GM15510 (cell line): ENCODE data around the gene ELOF1.

Experiments used
- POLR2A ChIP-seq: IDR thresholded peaks from 3 replicates; pipeline ENCODE4 v1.6.1; 2011; ENCODE audit warnings: borderline replicate concordance; ENCODE audit not compliant: insufficient read length; ENCODE audit errors: extremely low read depth

ELOF1 gene

DNA sequence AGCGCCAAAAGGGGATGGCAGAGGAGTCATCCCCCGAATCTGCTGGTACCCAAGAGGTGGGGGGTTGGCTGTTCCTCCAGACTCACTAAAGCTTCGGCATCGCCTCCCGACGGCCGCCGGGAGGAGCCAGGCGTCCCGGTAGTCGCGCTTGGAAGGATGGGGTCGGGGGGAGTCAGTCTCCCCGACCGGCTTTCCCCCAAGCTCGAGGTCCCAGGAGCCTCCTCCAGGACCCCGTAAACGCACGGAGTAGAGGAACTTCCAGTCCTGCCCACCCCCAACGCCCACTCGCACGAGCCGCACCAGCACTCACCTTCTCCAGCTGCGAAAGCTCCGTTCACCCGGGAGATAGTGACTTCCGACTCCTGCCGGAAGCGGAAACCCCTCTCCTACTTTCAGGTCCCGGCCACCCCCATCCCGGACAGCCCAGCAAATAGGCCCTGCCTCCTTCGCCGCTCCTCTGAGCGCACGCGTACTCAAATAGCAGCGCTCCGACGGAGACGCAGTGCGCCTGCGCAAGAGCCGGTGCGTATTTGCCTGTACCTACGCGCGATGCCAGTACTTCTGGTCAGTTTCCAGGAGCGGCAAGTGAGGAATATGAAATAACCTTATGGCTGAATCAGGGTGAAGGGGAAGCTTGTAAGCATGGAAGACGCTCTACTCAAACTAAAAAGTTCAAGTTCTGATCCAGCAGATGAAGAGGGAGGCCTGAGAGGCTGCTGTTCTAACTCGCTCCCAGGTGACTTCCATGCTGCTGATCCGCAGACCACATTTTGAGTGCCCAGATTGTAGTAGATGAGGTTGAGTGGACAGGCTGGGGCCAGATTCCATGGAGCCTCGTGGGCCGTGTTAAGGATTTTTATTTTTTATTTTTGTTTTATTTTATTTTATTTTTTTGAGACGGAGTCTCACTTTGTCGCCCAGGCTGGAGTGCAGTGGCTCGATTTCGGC, at the start of gene ELOF1:
ELOF1 (minus strand) TSS at position 350 of the 948 bp plus-strand sequence. CDS start 4,883 bp downstream, outside the sequence.
- peak; percentile 81 for TF ChIP-seq POLR2A

DNA sequence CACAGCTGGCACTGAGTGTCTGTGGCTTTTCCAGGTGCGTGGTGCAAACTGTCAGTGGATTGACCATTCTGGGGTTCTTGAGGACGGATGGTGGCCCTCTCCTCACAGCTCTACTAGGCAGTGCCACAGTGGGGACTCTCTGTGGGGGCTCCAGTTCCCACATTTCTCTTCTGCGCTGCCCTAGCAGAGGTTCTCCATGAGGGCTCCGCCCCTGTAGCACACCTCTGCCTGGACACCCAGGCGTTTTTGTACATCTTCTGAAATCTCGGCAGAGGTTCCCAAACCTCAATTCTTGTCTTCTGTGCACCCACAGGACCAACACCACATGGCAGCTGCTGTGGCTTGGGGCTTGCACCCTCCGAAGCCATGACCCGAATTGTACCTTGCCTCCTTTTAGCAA, 47.5 kb upstream of the ELOF1 start:
- no peak for TF ChIP-seq POLR2A

DNA sequence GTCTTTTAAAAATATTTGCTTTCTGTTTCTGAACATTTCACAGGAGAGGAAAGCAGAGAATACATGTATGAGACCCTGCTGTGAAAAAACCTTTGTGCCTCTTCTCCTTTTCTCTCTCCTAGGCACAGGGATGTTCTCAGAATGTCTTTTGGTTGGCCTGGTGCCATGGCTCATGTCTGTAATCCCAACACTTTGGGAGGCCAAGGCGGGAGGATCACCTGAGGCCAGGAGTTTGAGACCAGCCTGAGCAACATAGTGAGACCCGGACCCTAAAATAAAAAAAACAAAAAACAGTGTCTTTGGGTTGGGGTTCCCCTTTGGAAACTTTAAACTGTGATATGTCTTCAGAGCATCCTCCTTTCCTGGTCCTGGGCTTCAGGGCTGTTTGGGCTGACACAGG, 39.7 kb upstream of the ELOF1 start:
- TF ChIP-seq POLR2A: no peak

DNA sequence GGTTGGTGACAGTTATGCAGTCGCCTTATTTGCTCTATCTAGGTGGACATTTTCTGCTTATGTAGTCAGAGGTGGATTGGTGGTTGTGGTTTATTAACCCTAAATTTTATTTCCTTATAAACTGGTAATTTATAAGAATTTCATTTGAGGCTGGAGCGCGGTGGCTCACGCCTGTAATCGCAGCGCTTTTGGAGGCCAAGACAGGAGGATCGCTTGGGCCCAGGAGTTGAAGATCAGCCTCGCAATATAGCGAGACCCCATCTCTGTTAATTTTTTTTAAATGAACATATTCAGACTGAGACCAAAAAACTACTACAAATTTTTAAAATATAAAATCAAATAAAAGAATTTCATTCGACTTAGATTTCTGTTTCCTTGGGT, 39.1 kb upstream of the ELOF1 start:
- no peak for TF ChIP-seq POLR2A

DNA sequence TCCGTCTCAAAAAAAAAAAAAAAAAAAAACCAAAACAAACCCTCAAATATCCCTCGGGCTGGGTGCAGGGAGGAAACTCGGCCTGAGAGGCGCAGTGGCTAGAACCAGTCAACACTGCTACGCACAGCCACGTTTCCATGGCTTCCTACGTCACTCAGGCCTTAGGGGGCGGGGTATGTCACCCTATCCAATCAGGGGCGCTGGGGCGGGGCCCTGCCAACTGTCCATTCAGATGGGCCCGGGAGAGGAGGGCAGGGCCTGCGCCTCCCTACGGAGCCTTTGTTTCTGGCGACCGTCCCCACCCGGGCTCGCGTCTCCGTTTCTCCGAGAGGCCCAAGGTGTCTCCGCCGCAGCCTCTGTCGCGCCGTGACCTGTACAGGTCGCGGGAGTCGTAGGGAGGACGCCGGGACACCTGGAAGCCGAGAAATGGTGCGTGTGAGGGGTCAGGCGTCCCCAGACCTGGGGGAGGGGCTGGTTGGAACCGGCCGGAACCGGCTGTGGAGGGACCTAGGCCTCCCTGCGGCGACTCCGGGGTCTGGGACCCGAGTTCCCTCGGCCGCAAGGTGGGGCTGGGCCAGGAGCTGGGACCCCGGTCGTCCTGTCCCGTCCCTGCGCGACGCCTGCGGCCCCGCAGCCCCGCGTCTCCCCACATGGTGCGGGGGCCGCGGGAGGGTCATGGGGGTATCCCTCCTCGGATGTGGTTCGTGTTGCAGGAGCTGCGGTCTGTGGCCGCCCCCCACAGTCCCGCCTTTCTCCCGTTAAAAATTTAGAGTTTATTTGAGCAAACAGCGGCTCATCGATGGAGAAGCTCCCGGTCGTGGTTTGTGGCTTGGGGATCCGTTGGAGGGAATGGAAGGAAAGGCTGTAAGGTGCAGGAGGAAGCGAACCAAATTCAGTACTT, 38.4 kb upstream of the ELOF1 start, which contains the start of gene ZNF627:
ZNF627 (plus strand) TSS at position 282 of the 901 bp plus-strand sequence; CDS start at position 427, 145 bp downstream.
- peak; percentile 94 for TF ChIP-seq POLR2A

DNA sequence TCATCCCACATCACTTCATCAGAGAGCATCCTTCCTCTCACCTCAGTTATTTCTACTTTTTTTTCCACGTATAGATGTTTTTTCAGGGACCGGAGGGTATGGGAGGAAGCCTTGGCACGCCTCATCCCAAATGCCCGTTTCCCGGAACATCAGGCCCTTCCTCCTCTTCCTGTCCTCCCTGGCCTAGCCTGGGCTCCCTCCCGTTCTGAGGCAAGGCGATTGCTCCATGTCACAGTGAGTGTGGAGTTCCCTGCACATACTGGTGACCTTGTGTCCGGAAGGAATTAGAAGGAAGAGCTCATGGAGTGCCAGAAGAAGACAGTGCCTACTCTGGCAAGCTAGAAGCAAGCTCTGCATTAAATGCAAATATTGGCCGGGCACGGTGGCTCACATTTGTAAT, 37.1 kb upstream of the ELOF1 start:
- TF ChIP-seq POLR2A: no peak

DNA sequence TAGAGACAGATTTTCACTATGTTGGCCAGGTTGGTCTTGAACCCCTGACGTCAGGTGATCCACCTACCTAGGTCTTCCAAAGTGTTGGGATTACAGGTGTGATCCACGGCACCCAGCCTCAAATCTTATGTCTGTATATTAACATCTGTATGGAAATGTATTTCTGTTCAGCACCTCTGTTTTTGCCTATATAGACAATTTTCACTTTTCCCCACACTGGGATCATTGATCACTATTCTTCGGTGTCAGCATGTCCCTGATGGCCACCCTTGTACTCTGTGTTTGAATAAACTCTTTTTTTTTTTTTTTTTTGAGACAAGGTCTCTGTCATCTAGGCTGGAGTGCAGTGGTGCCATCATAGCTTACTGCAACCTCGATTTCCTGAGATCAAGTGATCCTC, 35.1 kb upstream of the ELOF1 start:
- no peak for TF ChIP-seq POLR2A

DNA sequence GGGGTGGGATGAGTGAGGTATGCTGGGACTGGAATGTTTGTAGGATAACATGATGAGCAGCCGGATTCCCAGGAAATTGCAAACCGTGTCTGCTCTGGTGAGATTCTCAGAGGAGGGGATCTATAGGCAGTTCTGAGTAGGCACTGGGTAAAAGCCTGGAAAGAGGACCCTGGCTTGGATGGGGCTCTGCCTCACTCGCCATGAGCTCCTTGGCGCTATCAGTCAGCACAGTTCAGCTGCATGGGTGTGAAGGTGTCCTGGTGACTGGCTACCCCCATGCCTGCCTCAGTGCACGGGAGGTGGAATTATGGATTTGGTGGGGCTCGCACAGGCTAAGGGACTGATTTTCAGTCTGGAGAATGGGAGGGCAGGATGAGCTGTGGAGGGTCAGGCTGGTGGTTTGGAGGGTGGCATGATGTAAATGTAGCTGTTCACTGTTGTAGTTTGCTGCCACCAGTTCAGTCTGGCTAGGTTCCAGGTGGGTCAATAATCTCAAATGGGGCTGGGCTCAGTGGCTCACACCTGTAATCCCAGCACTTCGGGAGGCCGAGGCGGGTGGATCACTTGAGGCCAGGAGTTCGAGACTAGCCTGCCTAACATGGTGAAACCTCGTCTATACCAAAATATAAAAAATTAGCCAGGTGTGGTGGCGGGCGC, 29.1 kb upstream of the ELOF1 start:
- TF ChIP-seq POLR2A: no peak

DNA sequence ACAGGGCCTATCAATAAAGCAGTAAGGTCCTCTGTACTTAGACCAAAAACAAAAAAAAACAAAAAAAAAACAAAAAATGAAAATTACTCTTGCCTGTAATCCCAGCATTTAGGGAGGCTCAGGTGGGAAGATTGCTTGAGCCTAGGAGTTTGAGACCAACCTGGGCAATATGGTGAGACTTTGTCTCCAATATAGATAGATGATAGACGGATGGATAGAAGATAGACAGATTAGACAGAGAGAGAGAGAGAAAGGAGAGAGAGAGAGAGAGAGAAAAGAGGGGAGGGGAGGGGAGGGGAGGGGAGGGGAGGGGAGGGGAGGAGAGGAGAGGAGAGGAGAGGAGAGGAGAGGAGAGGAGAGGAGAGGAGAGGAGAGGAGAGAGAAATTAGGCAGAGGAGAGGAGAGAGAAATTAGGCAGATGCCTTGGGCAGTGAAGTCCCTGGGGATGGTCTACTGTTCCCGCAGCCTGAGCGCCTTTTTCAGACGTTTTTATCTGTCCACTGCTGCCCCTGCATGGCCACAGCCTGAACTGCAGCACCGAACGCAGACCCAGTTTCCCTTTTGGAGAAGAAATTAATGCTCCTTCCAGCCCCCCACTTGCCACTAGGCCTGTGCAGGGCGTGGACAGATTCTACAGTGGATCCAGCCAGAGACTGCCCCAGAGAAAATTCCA, 28.4 kb upstream of the ELOF1 start:
- TF ChIP-seq POLR2A: no peak

DNA sequence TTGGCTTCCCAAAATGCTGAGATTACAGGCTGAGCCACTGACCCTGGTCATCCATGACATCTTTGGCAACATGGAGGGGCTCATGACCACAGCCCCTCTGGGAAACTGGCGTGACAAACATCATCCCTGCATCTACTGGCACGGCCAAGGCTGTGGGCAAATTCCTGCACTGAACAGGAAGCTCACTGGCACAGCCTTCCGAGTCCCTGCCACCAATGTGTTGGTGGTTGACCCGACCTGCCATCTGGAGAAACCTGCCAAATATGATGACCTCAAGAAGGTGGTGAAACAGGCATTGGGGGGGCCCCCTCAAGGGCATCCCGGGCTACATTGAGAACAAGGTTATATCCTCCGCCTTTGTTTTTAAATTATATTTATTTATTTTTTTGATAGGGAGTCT, 27.3 kb upstream of the ELOF1 start:
- TF ChIP-seq POLR2A: no peak

DNA sequence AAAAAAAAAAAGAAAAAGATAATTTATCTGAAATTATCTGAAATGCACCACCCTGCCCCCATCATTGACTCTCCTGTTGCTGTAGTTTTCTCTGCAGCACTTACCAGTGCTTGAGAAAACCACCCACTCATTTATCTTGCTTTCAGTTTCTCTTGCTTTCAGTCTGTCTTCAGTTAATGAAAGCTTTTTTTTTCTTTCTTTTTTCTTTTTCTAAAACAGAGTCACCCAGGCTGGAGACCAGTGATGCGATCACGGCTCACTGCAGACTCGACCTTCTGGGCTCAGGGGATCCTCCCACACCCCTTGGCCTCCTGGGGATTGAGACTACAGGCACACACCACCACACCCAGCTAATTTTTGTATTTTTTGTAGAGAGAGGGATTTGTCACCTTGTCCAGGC, 22.7 kb upstream of the ELOF1 start:
- TF ChIP-seq POLR2A: no peak

DNA sequence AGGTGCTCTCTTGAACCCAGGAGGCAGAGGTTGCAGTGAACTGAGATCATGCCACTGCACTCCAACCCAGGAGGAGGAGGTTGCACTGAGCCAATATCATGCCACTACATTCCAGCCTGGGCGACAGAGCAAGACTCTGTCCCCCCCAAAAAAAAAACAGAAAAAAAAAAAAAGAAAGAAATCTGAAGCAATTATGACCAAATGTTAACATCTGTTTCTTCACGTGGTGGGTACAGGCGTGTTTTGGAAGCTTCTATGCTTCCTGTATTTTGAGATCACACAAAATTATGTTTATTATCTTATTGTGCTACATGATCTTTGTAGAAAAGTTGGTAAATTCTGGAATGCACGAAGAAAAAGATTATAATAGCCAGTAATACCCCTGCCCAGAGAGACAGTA, 21.1 kb upstream of the ELOF1 start:
- no peak for TF ChIP-seq POLR2A

DNA sequence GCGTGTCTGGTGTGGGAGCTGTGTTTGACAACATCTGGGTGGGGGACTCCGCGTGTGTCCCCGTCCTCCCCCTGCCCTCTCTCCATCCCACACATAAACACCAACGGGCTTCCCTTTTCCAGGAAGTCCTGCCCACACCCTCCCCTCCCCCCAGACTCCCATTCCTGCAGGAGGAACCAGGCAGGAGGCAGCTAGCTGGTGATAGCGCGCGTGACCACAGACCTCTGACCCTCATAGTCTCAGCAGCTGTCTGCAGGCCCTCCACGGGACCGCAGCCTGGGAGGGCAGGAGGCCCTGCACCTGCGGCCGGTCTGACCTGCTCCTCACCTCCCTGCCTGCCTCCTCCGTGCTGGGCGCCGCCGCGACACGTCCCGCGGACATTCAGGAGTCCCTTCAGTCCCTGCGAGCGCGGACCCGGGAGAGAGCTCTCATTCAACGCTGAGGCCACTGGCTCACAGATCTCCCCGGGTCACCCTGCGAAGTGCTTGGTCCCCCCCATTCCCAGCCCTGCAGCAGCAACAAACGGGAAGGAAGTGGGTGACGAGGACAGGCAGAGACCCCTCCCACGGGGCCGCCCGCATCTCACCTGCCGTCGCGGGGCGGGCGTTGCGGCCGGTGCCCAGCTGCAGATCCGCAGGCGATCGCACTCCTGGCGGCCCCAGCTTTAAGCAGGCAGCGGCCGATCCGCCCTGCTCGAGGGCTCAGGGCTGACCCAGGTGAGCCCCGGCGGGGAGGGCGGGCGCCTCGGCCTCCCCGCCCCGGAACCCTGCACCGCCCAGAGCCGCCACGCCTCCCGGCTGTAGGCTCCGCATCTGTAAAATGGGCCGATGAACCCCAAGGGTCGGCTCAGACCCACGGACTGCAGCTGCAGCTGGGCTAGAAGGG, 19.5 kb upstream of the ELOF1 start:
- peak; percentile 60 for TF ChIP-seq POLR2A

DNA sequence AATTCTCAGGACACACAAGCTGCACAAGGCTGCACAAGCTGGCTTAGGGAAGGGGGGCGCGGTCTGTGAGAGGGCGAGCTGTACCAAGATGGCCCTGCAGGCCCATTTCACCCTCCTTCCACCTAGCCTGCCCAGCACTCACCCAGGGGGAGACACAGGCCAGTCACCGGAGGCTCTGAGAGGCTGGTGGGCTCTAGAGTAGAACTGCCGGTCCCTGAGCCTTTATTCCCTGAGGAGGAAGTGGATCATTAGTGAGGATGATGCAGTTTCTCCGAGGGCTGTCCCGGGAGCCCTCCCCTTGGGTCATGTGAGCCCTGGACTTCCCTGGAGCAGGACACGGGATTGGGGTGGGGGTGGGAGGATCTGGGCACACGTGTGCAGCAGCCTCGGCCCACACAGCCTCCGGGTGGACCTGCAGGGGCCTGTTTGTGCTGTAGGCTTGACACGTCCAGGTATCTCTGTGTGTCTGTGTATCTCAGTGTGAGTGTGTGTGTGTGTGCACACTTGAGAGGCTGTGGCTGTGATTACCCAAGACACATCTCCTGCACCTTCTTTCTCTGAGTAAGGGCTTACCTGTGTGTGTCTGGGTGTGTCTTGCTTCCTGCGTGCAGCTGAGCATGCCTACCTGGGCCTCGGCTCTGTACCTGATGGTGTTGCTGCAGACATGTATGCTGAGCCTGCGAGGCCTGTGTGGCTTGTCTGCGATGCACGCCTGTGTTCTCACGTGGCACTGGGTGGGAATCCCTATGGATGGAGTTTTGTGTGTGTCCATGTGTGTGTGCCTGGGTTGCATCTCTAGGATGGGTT, 18.6 kb upstream of the ELOF1 start, which contains the start of gene ACP5:
ACP5 (minus strand) TSS at position 195 of the 807 bp plus-strand sequence. CDS start 328 bp downstream, outside the sequence.
- no peak for TF ChIP-seq POLR2A
